ENCODE results near the gene HOXD10. TPM values are rescaled to one million over a fixed set of nuclear protein-coding genes. Genes with fewer than 3 reads are reported as not detected.

The HOXD10 gene
- total and polyA plus RNA-seq, 9 of the 15 experiments (the other 6 are each of a cell fraction or from before 2014, with no cell fraction given): not detected

- no peak for TF ChIP-seq ZBTB9 (CRISPR knock-in tag; IDR thresholded peaks at IDR 0.05)
- no peak for TF ChIP-seq ZNF274 (IDR thresholded peaks at IDR 0.05; ENCODE audit: borderline replicate concordance, low read depth, low read length)
- no peak for TF ChIP-seq IFI16 (CRISPR knock-in tag; IDR thresholded peaks at IDR 0.05)
- no peak for TF ChIP-seq SRSF1 (IDR thresholded peaks at IDR 0.05; ENCODE audit: low read depth, low read length)
- no peak for TF ChIP-seq GABPB2 (CRISPR knock-in tag; conservative IDR thresholded peaks at IDR 0.05)
- no peak for TF ChIP-seq ZNF584 (CRISPR knock-in tag; IDR thresholded peaks at IDR 0.05; ENCODE audit: low read depth)
Observed at GRCh38 chr2:176093145-176093897, 23.3 kb upstream of the HOXD10 start (continued).

DNA sequence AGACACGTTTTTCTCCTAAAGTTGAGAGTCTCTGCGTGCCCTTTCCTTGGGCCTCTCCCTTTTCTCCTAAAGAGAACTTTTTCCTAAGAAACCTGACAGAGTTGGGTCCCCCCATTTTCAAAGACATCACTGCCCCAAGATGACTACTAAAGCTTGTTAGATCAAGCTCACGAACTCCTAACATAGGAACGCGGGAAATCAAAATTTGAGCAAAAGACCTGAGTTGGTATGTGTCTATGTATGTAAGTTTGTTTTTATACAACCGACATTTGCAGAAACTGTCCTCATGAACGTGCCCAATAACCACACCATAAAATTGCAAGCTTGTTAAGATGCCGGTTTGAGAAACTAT lies 22.7 kb upstream of the HOXD10 start:
- H3K9ac ChIP-seq (ENCODE audit: insufficient read depth in 1 of 2, low read depth in 2 of 2, low read length in 2 of 2): no peak overlapping the region
- no peak overlapping the region for H3K27ac ChIP-seq (ENCODE audit: extremely low read depth, low read depth, low read length)
- H3K4me1 ChIP-seq (replicated peaks in 1 of 2; ENCODE audit: control insufficient read depth in 2 of 2, insufficient read depth in 2 of 2, low read length in 2 of 2): peaks cover 8 to 24% of the 10 kb centered on the region in 2 experiments
- peaks cover 11% of the 10 kb centered on the region; the same call in 1 of the 2 replicates for H4K20me1 ChIP-seq (replicated peaks; ENCODE audit: control insufficient read depth, insufficient read depth, low read length)
- H3K27me3 ChIP-seq (ENCODE audit: control insufficient read depth in 2 of 2, insufficient read depth in 2 of 2, low read length in 2 of 2): peaks cover 65 to 75% of the 10 kb centered on the region in 2 experiments
- H3K9me1 ChIP-seq (ENCODE audit: control insufficient read depth, insufficient read depth, low read length): no peaks in the 10 kb centered on the region
- DNase-seq (ENCODE audit: extremely low read depth in 1 of 4, low spot score in 3 of 4) (no peak), ATAC-seq (no peak), FAIRE-seq (no peak)
- H3K4me3 ChIP-seq: no peak overlapping the region
- in situ Hi-C loops (cut with MboI): loop anchor here (25.0 kb wide), 1 partner anchor 1057 kb away; no protein-coding TSS in a partner anchor
- H3K79me2 ChIP-seq (ENCODE audit: control insufficient read depth, insufficient read depth, low read length): no peaks in the 10 kb centered on the region
- ChIA-PET POLR2A (no interaction called here), CTCF (ENCODE audit: low intra/inter-chr PET ratio) (no interaction called here)
- no peaks in the 10 kb centered on the region for H3K36me3 ChIP-seq (ENCODE audit: control insufficient read depth, insufficient read depth, low read length)
- no peak overlapping the region for H3K4me2 ChIP-seq (ENCODE audit: insufficient read depth, low read length)
- no TSS peak for BruUV-seq (replicated peaks)
- no peaks in the 10 kb centered on the region for H3K9me3 ChIP-seq (replicated peaks; ENCODE audit: control insufficient read depth, insufficient read depth, low read depth, low read length)
- no peak overlapping the region for H2AFZ ChIP-seq (ENCODE audit: low read depth, low read length)
- 9% methylated on average over 8 of the region's 8 CpGs for WGBS (ENCODE audit: insufficient coverage, low coverage, missing lambda C conversion rate)
- intact Hi-C loops (cut with micrococcal nuclease): no loop called here
- TF ChIP-seq E2F3 (CRISPR knock-in tag; IDR thresholded peaks at IDR 0.05): no peak
- TF ChIP-seq CBX3 (IDR thresholded peaks at IDR 0.05; ENCODE audit: borderline replicate concordance in 1 of 2, low read length in 2 of 2): no peak
- no peak for TF ChIP-seq MAZ (CRISPR knock-in tag; conservative IDR thresholded peaks at IDR 0.05 in 1 of 2, IDR thresholded peaks at IDR 0.05 in 1 of 2)
- TF ChIP-seq MCM7 (IDR thresholded peaks at IDR 0.05): no peak
- no peak for TF ChIP-seq FOXJ2 (tag; IDR thresholded peaks at IDR 0.05)
- TF ChIP-seq STAG1 (CRISPR knock-in tag; IDR thresholded peaks at IDR 0.05; ENCODE audit: borderline replicate concordance): no peak
- TF ChIP-seq, protein P1, sequence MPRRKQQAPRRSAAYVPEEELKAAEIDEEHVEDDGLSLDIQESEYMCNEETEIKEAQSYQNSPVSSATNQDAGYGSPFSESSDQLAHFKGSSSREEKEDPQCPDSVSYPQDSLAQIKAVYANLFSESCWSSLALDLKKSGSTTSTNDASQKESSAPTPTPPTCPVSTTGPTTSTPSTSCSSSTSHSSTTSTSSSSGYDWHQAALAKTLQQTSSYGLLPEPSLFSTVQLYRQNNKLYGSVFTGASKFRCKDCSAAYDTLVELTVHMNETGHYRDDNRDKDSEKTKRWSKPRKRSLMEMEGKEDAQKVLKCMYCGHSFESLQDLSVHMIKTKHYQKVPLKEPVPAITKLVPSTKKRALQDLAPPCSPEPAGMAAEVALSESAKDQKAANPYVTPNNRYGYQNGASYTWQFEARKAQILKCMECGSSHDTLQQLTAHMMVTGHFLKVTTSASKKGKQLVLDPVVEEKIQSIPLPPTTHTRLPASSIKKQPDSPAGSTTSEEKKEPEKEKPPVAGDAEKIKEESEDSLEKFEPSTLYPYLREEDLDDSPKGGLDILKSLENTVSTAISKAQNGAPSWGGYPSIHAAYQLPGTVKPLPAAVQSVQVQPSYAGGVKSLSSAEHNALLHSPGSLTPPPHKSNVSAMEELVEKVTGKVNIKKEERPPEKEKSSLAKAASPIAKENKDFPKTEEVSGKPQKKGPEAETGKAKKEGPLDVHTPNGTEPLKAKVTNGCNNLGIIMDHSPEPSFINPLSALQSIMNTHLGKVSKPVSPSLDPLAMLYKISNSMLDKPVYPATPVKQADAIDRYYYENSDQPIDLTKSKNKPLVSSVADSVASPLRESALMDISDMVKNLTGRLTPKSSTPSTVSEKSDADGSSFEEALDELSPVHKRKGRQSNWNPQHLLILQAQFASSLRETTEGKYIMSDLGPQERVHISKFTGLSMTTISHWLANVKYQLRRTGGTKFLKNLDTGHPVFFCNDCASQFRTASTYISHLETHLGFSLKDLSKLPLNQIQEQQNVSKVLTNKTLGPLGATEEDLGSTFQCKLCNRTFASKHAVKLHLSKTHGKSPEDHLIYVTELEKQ (CRISPR knock-in tag; IDR thresholded peaks at IDR 0.05): no peak
- no peak for TF ChIP-seq CTCF (IDR thresholded peaks at IDR 0.05 in 2 of 3, conservative IDR thresholded peaks at IDR 0.05 in 1 of 3; ENCODE audit: insufficient read depth in 2 of 3, low read depth in 1 of 3, low read length in 3 of 3)
